HepG2 (cell line): ENCODE data around the gene PARD3. TPM values are rescaled to one million over a fixed set of nuclear protein-coding genes. Genes with fewer than 3 reads are reported as not detected.

Experiments
- ATAC-seq: fragments of 200-7000 bp; cut with Tn5 transposase; 3 replicates; pipeline ENCODE4 v1.9.1; 2020; ENCODE audit warnings: mild to moderate bottlenecking, moderate library complexity
- BruUV-seq: library from RNA; stranded (reverse); fragments of 400-500 nt; replicated peaks from 2 replicates; lab custom pipeline; 2021; lab: Mats Ljungman, UMichigan
- CTCF ChIA-PET: fragments of 300-600 bp; formaldehyde crosslinking; extraction: SDS; loops from one replicate; lab custom pipeline; 2021; ENCODE audit warnings: low total read pairs, inconsistent platforms, low intra/inter-chr PET ratio; lab: Yijun Ruan, JAX
- POLR2A ChIA-PET: fragments of 350-600 bp; sonication (Branson Sonifier 250); formaldehyde crosslinking; loops from one replicate; lab custom pipeline; 2020; ENCODE audit warnings: antibody characterized with exemption, inconsistent platforms; lab: Yijun Ruan, JAX
- DNase-seq: peaks from one replicate; pipeline ENCODE4 v3.0.0-alpha.2; 2015; ENCODE audit warnings: low spot score
- FAIRE-seq: peaks from 3 replicates; lab custom pipeline; 2011; peaks lifted over from hg19 to GRCh38; lab: Jason Lieb, UNC
- H2AFZ ChIP-seq: one replicate; pipeline ENCODE4 v1.6.1; 2011; ENCODE audit warnings: low read length, inconsistent platforms
- H3K27ac ChIP-seq: fragments of 300-600 bp; 3 replicates; pipeline ENCODE4 v1.8.0; 2011; ENCODE audit warnings: mixed run types, mild to moderate bottlenecking, mixed read lengths, low read length, inconsistent platforms; ENCODE audit not compliant: insufficient read depth; ENCODE audit errors: extremely low read length
- H3K27me3 ChIP-seq, 2 experiments: fragments of 200-600 bp in 1 of 2; 2 replicates in 1 of 2; 3 replicates in 1 of 2; pipeline versions ENCODE4 v1.6.0 to v1.8.0; 2011; ENCODE audit warnings: low read length in 2 of 2, mild to moderate bottlenecking in 2 of 2, moderate library complexity in 2 of 2, inconsistent platforms in 1 of 2; ENCODE audit not compliant: insufficient read depth in 2 of 2, control insufficient read depth in 1 of 2
- H3K36me3 ChIP-seq, 2 experiments: fragments of 200-600 bp in 1 of 2; replicated peaks in 1 of 2; 2 replicates in 1 of 2; 3 replicates in 1 of 2; pipeline versions ENCODE4 v1.5.1 to v1.8.0; 2011; ENCODE audit warnings: low read length in 2 of 2, inconsistent platforms in 1 of 2; ENCODE audit not compliant: insufficient read depth in 2 of 2, control insufficient read depth in 1 of 2
- H3K4me1 ChIP-seq: 2 replicates; pipeline ENCODE4 v1.5.1; 2012; ENCODE audit warnings: low read length, inconsistent platforms; ENCODE audit not compliant: insufficient read depth
- H3K4me2 ChIP-seq: 2 replicates; pipeline ENCODE4 v1.6.0; 2011; ENCODE audit warnings: low read depth, low read length, inconsistent platforms
- H3K4me3 ChIP-seq, 3 experiments: fragments of 200-600 bp in 1 of 3; sonication (generic), shearing (Covaris generic) in 1 of 3; replicated peaks in 1 of 3; 2 replicates each; pipeline ENCODE4 v1.5.1; 2011 to 2016; ENCODE audit warnings: low read length in 3 of 3, inconsistent platforms in 2 of 3, low read depth in 2 of 3, mild to moderate bottlenecking in 2 of 3, control low read depth in 1 of 3, mixed read lengths in 1 of 3; ENCODE audit not compliant: insufficient read depth in 1 of 3
- H3K79me2 ChIP-seq: one replicate; pipeline ENCODE4 v1.6.1; 2011; ENCODE audit warnings: low read length, inconsistent platforms; ENCODE audit not compliant: insufficient read depth
- H3K9ac ChIP-seq: 2 replicates; pipeline ENCODE4 v1.6.0; 2011; ENCODE audit warnings: mild to moderate bottlenecking, low read depth, low read length, inconsistent platforms; ENCODE audit not compliant: insufficient read depth
- H3K9me3 ChIP-seq: 2 replicates; pipeline ENCODE4 v1.5.1; 2012; ENCODE audit warnings: mild to moderate bottlenecking, low read length
- H4K20me1 ChIP-seq: 2 replicates; pipeline ENCODE4 v1.6.0; 2011; ENCODE audit warnings: inconsistent platforms, mild to moderate bottlenecking, low read length, moderate library complexity; ENCODE audit not compliant: insufficient read depth
- ASH2L ChIP-seq: fragments of 300-600, 200-600 bp; sonication (generic); IDR thresholded peaks from 2 replicates; pipeline ENCODE4 v1.7.0; 2017; ENCODE audit warnings: low read depth, mild to moderate bottlenecking, moderate library complexity, mixed read lengths, low read length; ENCODE audit not compliant: insufficient read length
- ATF1 ChIP-seq: IDR thresholded peaks from 2 replicates; pipeline ENCODE4 v1.6.1; 2016; ENCODE audit warnings: mild to moderate bottlenecking, control low read depth
- CHD2 ChIP-seq: IDR thresholded peaks from 2 replicates; pipeline ENCODE4 v1.6.1; 2011; ENCODE audit warnings: low read depth, low read length, improper control_type of control experiment
- EHMT2 ChIP-seq: fragments of 200-600 bp; sonication (generic); IDR thresholded peaks from 2 replicates; pipeline ENCODE4 v1.7.0; 2017; ENCODE audit warnings: antibody characterized with exemption, low read depth, low read length, borderline replicate concordance
- ELF3 ChIP-seq: IDR thresholded peaks from 2 replicates; pipeline ENCODE4 v1.6.1; 2016; ENCODE audit warnings: missing genetic modification reagents, missing compliant biosample characterization
- GATAD1 ChIP-seq: IDR thresholded peaks from 2 replicates; pipeline ENCODE4 v1.6.1; 2016; ENCODE audit warnings: missing genetic modification reagents, missing compliant biosample characterization
- KLF13 ChIP-seq: sonication (generic); formaldehyde crosslinking; IDR thresholded peaks from 2 replicates; pipeline ENCODE4 v1.4.0; 2020; ENCODE audit warnings: mild to moderate bottlenecking, missing genetic modification reagents
- MXI1 ChIP-seq: IDR thresholded peaks from 3 replicates; pipeline ENCODE4 v1.6.1; 2012; ENCODE audit warnings: low read depth, low read length, inconsistent platforms, borderline replicate concordance
- PAWR ChIP-seq: sonication (generic); formaldehyde crosslinking; IDR thresholded peaks from 2 replicates; pipeline ENCODE4 v1.4.0; 2020; ENCODE audit warnings: missing genetic modification reagents, mild to moderate bottlenecking, borderline replicate concordance
- PCBP1 ChIP-seq: fragments of 200-400 bp; formaldehyde crosslinking; IDR thresholded peaks from 2 replicates; pipeline ENCODE4 v1.6.1; 2017; ENCODE audit warnings: mild to moderate bottlenecking, low read depth, low read length, borderline replicate concordance
- SMARCC2 ChIP-seq: fragments of 450-650 bp; IDR thresholded peaks from 2 replicates; pipeline ENCODE4 v1.6.1; 2017; ENCODE audit warnings: antibody characterized with exemption, mild to moderate bottlenecking
- THRA ChIP-seq: sonication (generic); formaldehyde crosslinking; IDR thresholded peaks from 2 replicates; pipeline ENCODE4 v1.4.0; 2020; ENCODE audit warnings: missing genetic modification reagents, borderline replicate concordance
- ZBTB2 ChIP-seq: sonication (generic); formaldehyde crosslinking; IDR thresholded peaks from 2 replicates; pipeline ENCODE4 v1.8.0; 2022; ENCODE audit warnings: low read depth, missing genetic modification reagents
- ZNF160 ChIP-seq: sonication (generic); formaldehyde crosslinking; IDR thresholded peaks from 2 replicates; pipeline ENCODE4 v1.8.0; 2022; ENCODE audit warnings: mild to moderate bottlenecking, inconsistent platforms, missing genetic modification reagents
- ZNF235 ChIP-seq: sonication (generic); formaldehyde crosslinking; IDR thresholded peaks from 2 replicates; pipeline ENCODE4 v1.8.1; 2023; ENCODE audit warnings: mild to moderate bottlenecking, missing genetic modification reagents, borderline replicate concordance
- ZNF572 ChIP-seq: sonication (generic); formaldehyde crosslinking; IDR thresholded peaks from 2 replicates; pipeline ENCODE4 v1.5.1; 2020; ENCODE audit warnings: mild to moderate bottlenecking, missing genetic modification reagents
- ZNF775 ChIP-seq: sonication (generic); formaldehyde crosslinking; IDR thresholded peaks from 2 replicates; pipeline ENCODE4 v1.4.0; 2020; ENCODE audit warnings: missing genetic modification reagents, mild to moderate bottlenecking, moderate library complexity, borderline replicate concordance
- ZNF788 ChIP-seq: sonication (generic); formaldehyde crosslinking; IDR thresholded peaks from 2 replicates; pipeline ENCODE4 v1.5.0; 2020; ENCODE audit warnings: mild to moderate bottlenecking, missing genetic modification reagents, borderline replicate concordance
- WGBS: methylation state at CpG from one replicate; pipeline ENCODE4 v1.1.6; 2017; ENCODE audit warnings: low lambda C conversion rate; 5-methylcytosine and 5-hydroxymethylcytosine counted together
- in situ Hi-C: cut with HindIII; loops from 2 replicates; pipeline ENCODE4 v1.10.0; 2017; ENCODE audit warnings: low pct_unique_long_range_greater_than_20kb; ENCODE audit not compliant: extremely low pct_ligation_motif_present
- intact Hi-C: fragments of 100-400 bp; cut with micrococcal nuclease; formaldehyde crosslinking; loops from one replicate; pipeline ENCODE4 v1.10.0; 2022; ENCODE audit not compliant: unreplicated experiment
- polyA plus RNA-seq, 8 experiments: library from polyadenylated mRNA; depleted of rRNA in 3 of 8; stranded (reverse) in 7 of 8; unstranded in 1 of 8; fragments of >200 nt; fragmentation: Illumina TruSeq in 4 of 8; extraction: Trizol in 4 of 8; gene quantifications; 2 replicates each; pipeline versions ENCODE4 v1.2.1 to v1.2.3, GENCODE V29; 2011 to 2016; ENCODE audit warnings: low read depth in 4 of 8, missing spikeins in 1 of 8, mixed read lengths in 1 of 8; ENCODE audit not compliant: insufficient read depth in 1 of 8
- total RNA-seq, 5 experiments: library from RNA; depleted of rRNA; stranded (reverse); fragments of >200 nt; fragmentation: Illumina TruSeq; extraction: Trizol; gene quantifications; 2 replicates each; pipeline ENCODE4 v1.2.3, GENCODE V29; 2016; ENCODE audit warnings: low read depth in 1 of 5
- TF ChIP-seq, protein P1 (sequence below): sonication (generic); formaldehyde crosslinking; IDR thresholded peaks from 2 replicates; pipeline ENCODE4 v1.5.0; 2020; ENCODE audit warnings: mild to moderate bottlenecking, missing genetic modification reagents, borderline replicate concordance
- TF ChIP-seq, protein P2 (sequence below): sonication (generic); formaldehyde crosslinking; IDR thresholded peaks from 2 replicates; pipeline ENCODE4 v1.8.0; 2022; ENCODE audit warnings: mild to moderate bottlenecking, missing genetic modification reagents, moderate library complexity

PARD3 gene
- total and polyA plus RNA-seq, 2 of the 13 experiments (the other 11 are each of a cell fraction or from before 2014, with no cell fraction given) = 40.9 to 60.0 TPM

- no peak for TF ChIP-seq ZBTB2
- no peak for TF ChIP-seq MXI1
- TF ChIP-seq KLF13 = no peak
- TF ChIP-seq CHD2 = no peak
- no peak for TF ChIP-seq ASH2L
- TF ChIP-seq SMARCC2 = no peak
- TF ChIP-seq, protein P1, sequence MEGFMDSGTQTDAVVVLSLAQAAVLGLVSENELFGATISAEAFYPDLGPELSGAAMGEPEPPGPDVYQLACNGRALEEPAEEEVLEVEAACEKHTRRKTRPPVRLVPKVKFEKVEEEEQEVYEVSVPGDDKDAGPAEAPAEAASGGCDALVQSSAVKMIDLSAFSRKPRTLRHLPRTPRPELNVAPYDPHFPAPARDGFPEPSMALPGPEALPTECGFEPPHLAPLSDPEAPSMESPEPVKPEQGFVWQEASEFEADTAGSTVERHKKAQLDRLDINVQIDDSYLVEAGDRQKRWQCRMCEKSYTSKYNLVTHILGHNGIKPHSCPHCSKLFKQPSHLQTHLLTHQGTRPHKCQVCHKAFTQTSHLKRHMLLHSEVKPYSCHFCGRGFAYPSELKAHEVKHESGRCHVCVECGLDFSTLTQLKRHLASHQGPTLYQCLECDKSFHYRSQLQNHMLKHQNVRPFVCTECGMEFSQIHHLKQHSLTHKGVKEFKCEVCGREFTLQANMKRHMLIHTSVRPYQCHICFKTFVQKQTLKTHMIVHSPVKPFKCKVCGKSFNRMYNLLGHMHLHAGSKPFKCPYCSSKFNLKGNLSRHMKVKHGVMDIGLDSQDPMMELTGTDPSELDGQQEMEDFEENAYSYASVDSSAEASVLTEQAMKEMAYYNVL (CRISPR knock-in tag) = no peak
- no peak for TF ChIP-seq ZNF775 (CRISPR knock-in tag)
- TF ChIP-seq, all 625 proteins: peak for 0
These were observed 521.0 kb downstream of the PARD3 start (continued) for GRCh38 chr10:34294137-34294536.

- 95% methylated on average over 2 of the region's 2 CpGs for WGBS
- TF ChIP-seq GATAD1 (CRISPR knock-in tag) = no peak
- TF ChIP-seq ATF1 (CRISPR knock-in tag) = no peak
- TF ChIP-seq ZNF788 (CRISPR knock-in tag) = no peak
- TF ChIP-seq PCBP1 = no peak
- TF ChIP-seq ZNF160 (CRISPR knock-in tag) = no peak
- no peak for TF ChIP-seq KLF13
- no peak for TF ChIP-seq ELF3
- TF ChIP-seq THRA = no peak
- TF ChIP-seq PAWR (CRISPR knock-in tag) = no peak
- TF ChIP-seq EHMT2 = no peak
- no peak for TF ChIP-seq ZNF235 (CRISPR knock-in tag)
- TF ChIP-seq, protein P2, sequence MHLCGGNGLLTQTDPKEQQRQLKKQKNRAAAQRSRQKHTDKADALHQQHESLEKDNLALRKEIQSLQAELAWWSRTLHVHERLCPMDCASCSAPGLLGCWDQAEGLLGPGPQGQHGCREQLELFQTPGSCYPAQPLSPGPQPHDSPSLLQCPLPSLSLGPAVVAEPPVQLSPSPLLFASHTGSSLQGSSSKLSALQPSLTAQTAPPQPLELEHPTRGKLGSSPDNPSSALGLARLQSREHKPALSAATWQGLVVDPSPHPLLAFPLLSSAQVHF = no peak
- TF ChIP-seq ZNF572 = no peak
These were observed 522.4 kb downstream of the PARD3 start for GRCh38 chr10:34292675-34293074.

More at GRCh38 chr10:34292675-34293074, 522.4 kb downstream of the PARD3 start:
- intact Hi-C loops (loop anchor here (10.0 kb wide), 1 partner anchor 958 kb away; the partner anchor contains the start of gene NRP1), in situ Hi-C loops (no loop called here)
- Histone ChIP-seq H3K27me3 (no peaks in the 10 kb centered on the region), H3K9ac (no peak overlapping the region), H3K4me3 (no peak overlapping the region), H2AFZ (no peak overlapping the region), H4K20me1 (no peaks in the 10 kb centered on the region), H3K36me3 (no peaks in the 10 kb centered on the region), H3K4me1 (peaks cover 43% of the 10 kb centered on the region), H3K27ac (no peak overlapping the region), H3K9me3 (no peaks in the 10 kb centered on the region), H3K79me2 (no peaks in the 10 kb centered on the region), H3K4me2 (no peak overlapping the region)
- no peak for DNase-seq
- FAIRE-seq = no peak
- CTCF ChIA-PET = no interaction called here
- BruUV-seq = no TSS peak
- no peak for ATAC-seq
- POLR2A ChIA-PET = no interaction called here
